GM12891 (cell line): ENCODE results near the gene ENHO.

ENCODE experiments used
- DNase-seq: peaks from one replicate; pipeline ENCODE4 v3.0.0; 2011; ENCODE audit warnings: low spot score; ENCODE audit not compliant: insufficient read length
- FAIRE-seq: peaks from 2 replicates; lab custom pipeline; 2011; peaks lifted over from hg19 to GRCh38; lab: Jason Lieb, UNC
- PAX5 ChIP-seq: IDR thresholded peaks from 2 replicates; pipeline ENCODE4 v1.6.1; 2011; ENCODE audit warnings: low read length, moderate library complexity, mild to moderate bottlenecking; ENCODE audit not compliant: insufficient read depth, severe bottlenecking
- POLR2A ChIP-seq: IDR thresholded peaks from 2 replicates; pipeline ENCODE4 v1.6.1; 2011; ENCODE audit warnings: low read depth, low read length, control low read depth
- POLR2AphosphoS5 ChIP-seq: IDR thresholded peaks from 2 replicates; pipeline ENCODE4 v1.6.1; 2011; ENCODE audit warnings: low read depth, low read length, control low read depth
- POU2F2 ChIP-seq: IDR thresholded peaks from 2 replicates; pipeline ENCODE4 v1.6.1; 2011; ENCODE audit warnings: low read depth, mild to moderate bottlenecking, control low read depth, low read length, moderate library complexity
- SPI1 ChIP-seq: IDR thresholded peaks from 2 replicates; pipeline ENCODE4 v1.6.1; 2011; ENCODE audit warnings: low read depth, low read length, control low read depth
- TAF1 ChIP-seq: IDR thresholded peaks from 2 replicates; pipeline ENCODE4 v1.6.1; 2011; ENCODE audit warnings: low read depth, low read length, control low read depth

Gene ENHO

DNA sequence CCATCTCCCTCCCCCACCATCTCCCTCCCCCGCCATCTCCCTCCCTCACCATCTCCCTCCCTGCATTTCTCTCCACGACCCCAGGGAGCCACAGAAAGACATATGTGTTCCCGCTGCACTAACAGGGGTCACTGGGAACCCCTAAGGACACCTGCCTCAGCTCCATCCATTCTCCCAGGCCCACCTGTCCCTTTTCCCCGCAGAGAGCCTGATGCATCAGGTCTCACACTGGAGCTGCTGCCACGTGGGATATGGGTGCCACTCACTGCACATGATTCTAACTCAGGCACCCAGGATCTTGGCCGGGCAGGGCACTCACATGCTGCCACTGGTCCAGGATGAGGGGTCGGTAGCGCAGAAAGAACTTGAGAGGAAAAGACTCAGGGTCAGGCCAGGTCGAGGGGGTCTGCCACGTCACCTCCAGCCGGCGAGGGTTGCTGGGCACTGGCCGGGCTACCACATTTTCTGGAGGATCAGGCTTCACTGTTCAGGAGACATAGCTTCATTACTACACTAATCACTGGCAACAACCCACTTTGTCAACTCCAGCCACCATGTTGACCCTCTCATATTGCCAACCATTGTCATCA is 33.2 kb upstream of the ENHO start:
- DNase-seq (no peak), FAIRE-seq (no peak)

DNA sequence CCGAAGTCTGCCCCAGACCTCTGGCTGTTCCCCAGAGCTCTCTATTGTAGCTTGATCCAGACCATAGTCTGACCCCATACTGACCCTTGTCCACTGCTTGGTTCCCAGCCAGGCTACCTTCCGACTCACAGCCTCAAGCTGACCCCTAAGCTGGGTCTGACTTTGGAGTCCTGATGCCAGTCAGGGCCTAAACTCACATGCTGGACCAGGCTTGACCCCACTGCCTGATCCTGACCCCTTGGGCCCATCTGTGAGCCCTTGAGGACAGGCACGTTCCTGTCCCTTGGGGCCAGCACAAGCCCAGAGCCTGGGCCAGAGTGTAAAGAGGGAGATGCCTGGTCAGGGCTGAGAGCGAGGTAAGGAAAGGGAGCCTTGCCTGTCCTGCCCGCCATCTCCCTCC is 32.7 kb upstream of the ENHO start:
- TF ChIP-seq PAX5 (no peak), POU2F2 (no peak), POLR2AphosphoS5 (no peak), POLR2A (no peak), TAF1 (no peak), SPI1 (no peak)
- DNase-seq, result no peak
- no peak for FAIRE-seq

More for the DNA sequence above, 33.2 kb upstream of the ENHO start:
- TF ChIP-seq POU2F2 (no peak), TAF1 (no peak), POLR2A (no peak), SPI1 (no peak), POLR2AphosphoS5 (no peak), PAX5 (no peak)

DNA sequence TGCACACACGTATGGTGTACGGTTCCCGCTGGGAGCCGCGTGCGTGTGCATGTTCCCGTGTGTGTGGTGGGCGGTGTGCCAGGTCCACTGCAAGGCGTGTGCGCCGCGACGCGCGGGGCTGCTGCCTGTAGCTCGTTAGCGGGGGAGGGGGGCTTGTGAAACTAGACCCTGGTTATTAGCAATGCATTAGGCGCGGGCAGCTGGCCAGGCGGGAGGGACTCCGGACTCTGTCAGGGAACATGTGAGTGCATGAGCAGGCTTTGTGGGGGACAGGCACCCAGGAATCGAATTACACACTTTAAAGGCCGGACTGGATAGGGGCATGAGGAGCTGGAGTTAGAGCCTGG is 32.2 kb upstream of the ENHO start:
- FAIRE-seq, result no peak
- DNase-seq, result no peak
- no peak for TF ChIP-seq POU2F2
- no peak for TF ChIP-seq SPI1
- TF ChIP-seq POLR2AphosphoS5, result no peak
- no peak for TF ChIP-seq PAX5
- TF ChIP-seq TAF1, result no peak
- TF ChIP-seq POLR2A, result no peak

DNA sequence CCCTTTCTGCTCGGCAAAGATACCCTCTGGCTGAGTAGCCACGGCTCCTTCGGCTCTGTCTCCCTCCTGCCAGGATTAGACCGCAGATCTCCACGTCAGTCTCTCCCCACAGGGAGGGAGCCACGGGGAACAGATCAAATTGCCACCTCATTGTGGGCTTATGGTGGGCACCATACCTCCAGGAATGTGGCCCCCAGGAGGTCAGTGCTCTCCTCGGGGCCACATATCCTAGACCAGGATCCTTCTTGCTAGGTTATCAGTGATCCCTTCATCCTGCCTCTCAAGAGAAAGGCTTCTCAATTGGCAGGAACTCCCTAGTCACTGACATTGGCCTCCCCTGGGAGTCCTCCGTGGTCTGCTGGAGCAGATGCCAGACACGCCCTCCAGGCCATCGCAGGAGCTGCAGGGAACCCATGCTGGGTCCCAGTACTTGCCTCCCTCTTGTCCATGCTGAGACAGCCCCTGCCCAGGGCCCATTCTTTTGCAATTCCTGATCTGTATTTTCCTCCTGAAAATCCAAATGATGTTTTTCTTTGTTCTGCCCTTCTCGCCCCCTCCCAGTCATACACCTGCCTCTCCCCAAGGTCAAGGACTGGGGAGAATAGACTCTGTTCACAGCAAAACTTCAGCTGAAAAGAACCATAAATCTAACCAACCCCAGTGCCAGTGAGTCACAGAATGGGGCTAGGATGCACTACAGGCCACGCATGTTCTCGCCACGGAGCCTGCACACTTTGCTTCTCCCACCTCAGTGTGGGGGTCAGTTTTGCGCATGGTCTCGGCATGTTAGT is 31.6 kb upstream of the ENHO start:
- DNase-seq (no peak), FAIRE-seq (no peak)
- TF ChIP-seq POLR2AphosphoS5 (no peak), TAF1 (no peak), POU2F2 (no peak), PAX5 (no peak), SPI1 (no peak)

DNA sequence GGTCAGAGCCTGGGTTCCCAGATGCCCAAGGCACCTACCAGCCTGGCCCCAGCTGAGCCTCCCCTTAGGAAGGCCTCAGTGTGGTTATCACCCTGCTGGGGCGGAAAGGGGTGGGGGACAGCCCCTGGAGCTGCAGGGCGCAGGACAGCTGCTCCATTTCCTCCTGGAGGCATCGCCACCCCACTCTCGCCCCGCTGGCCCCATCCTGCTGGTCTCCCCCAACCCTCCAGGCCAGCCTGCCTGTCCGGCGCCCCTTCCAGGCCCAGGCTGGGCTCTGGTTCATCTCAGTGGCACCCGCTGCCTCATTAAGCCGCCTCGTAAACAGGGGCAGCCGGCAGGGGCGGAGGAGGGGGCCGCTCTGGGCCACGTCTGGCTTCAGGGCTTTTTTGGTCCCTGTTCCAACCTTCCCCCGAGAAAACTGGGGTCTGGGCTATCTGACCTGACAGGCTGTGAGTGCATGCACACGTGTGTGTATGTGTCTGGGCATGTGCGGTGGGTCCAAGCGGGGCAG is 30.8 kb upstream of the ENHO start:
- TF ChIP-seq TAF1 (no peak), POLR2AphosphoS5 (no peak), POU2F2 (no peak), PAX5 (no peak), POLR2A (no peak), SPI1 (no peak)
- FAIRE-seq, result no peak
- DNase-seq, result no peak

DNA sequence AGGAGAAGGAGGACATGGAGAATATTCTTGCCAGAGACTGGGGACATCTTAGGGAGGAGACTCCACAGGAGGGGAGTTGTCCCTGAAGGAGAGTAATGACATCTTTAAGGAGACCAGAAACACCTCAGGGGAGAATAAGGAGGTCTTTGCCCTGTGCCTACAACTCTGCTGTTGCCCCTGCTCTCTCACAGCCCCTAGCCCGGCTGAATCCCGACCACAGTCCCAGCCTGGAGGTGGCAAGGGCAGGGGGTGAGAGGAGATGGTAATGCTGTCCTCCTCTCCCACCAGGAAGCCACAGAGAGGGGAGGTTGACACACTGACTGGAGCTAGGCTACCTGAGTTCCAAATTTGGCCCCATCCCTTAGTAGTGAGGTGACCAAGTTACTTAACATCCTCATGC is 30.2 kb upstream of the ENHO start:
- FAIRE-seq (peak; percentile 5), DNase-seq (no peak)
- no peak for TF ChIP-seq TAF1
- TF ChIP-seq POU2F2, result no peak
- TF ChIP-seq POLR2A, result no peak
- TF ChIP-seq PAX5, result no peak
- TF ChIP-seq SPI1, result no peak
- no peak for TF ChIP-seq POLR2AphosphoS5

DNA sequence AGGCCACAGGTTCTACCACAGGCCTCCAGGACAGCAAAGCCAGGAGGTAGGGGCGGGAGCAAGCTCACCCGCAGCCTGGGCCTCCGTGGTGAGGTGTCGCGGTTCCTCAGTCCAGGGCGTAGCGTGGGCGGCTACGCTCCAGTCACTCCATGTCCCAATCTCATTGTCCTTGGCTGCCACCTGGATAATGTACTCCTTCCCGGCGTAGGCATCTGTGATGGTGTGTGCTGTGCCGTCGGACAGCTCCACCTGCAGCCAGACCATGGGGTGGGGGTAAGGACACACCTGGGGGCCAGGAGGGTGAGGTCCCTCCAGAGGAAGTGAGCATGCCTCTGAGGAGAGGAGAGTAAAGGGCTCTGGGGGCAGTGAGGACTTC is 29.8 kb upstream of the ENHO start:
- FAIRE-seq (no peak), DNase-seq (no peak)
- TF ChIP-seq POU2F2 (no peak), POLR2A (no peak), SPI1 (no peak), PAX5 (no peak), TAF1 (no peak), POLR2AphosphoS5 (no peak)

DNA sequence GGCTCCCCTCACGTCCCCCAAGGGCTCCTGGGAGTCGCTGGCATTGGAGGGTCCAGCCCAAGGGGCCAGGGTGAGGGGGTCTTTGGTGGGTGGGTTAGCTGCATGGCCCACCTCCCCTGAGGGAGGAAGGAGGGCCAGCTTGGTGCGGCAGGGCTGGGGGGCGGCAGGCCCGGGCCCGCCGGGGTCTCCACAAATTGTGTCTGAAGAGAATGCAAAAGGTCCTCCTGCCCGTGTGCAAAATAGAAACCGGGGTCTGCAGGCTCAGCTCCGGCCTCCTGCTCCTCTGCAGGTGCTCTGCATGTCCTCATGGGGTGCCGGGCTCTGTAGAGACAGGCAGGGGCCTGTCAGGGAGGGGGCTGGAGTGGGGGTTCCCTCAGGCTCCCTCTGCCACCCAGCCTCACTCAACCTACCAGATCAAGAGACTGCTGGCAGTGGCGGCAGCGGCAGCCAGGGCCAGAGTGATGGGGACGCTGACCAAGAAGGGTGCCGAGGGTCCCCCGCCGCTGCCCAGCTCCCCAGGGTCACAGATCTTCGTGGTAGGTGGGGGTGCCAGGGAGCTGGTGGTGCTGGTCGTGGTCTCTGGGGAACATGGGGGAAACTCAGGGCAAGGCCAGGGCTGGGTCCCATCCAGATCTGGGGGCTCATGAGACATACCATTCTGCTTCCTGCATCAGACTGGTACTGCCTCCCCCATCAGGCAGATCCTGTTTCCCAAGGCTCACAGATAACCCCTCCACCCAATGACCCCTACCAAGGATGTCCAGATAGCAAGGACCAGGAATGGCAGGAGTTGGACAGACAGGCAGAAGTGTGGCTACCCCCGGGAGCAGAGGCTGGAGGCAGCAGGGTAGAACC is 29.2 kb upstream of the ENHO start:
- FAIRE-seq, result no peak
- DNase-seq, result no peak
- TF ChIP-seq POU2F2 (no peak), POLR2AphosphoS5 (no peak)

DNA sequence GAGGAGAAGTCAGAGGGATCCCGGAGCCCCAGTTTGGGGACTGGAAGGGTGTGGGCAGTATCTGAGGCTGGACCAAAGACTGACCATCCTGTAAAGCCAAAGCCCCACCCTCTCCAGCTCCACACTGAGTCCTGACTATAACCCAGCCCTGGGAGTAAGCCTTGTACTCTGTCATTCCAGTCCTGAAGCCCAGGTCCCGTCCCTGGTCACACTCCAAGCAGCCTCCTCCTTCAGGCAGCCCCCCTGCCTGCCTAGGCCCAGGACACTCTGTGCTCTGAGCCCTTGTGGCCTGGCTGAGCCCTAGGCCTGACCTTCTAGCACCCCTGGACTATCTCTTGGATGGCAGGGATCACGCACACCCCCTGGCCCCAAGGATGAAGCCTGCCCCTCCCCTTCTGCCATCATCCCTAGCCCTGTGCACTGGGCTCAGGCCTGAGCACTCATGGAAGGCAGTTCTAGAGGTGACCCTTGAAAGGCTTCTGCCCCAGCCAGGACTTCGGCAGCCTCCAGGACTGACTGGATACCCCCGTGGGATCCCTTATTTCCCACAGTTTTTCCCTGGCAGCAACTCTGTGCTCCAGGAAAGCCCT is 28.0 kb upstream of the ENHO start:
- TF ChIP-seq POLR2AphosphoS5 (no peak), PAX5 (no peak), TAF1 (no peak), POU2F2 (no peak)
- FAIRE-seq, result no peak
- no peak for DNase-seq

DNA sequence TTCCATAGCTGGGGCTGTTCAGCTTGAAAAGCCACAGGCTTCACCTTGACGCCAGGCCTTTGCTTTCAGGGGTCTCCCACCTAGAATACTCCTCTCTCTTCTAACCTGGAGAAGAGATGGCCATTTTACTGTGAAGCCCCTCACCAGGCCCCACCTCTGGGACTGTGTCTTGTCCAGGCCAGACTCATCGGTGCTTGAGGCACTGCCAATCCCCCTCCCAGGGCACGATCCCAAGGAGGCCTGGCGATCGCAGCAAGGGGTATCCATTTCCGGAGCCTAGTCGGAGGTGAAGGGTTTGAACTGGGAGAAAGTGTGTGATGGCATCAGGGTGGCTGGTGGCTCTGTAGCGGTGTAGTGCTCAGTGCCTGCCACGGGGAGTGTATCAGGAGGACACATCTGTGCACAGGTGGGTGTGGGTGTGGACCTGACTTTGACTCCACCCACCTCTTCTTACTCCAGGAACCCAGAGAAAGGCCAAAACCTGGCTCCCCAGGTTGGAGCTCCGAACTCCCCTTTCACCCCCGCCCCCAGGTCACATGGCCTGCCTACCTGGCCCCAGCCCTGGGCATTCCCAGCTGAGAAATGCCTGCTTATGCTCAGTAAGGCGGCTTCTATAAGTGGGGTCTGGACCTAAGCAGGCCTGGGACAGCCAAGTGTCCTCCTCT is 27.4 kb upstream of the ENHO start:
- TF ChIP-seq POLR2AphosphoS5 (no peak), SPI1 (no peak), TAF1 (no peak), POLR2A (no peak), POU2F2 (no peak)
- FAIRE-seq (no peak), DNase-seq (no peak)
